ENCODE results near the gene COBL.
A peak's percentile ranks its signal among the peaks of the same experiment; 100 is the strongest.

COBL gene

GRCh38 chr7:50982626-50983025 lies 334.0 kb downstream of the COBL start:
- no peak for DNase-seq

- DNase-seq: no peak
These were observed 334.9 kb downstream of the COBL start for GRCh38 chr7:50981743-50982142.

- DNase-seq: no peak
These were observed 336.2 kb downstream of the COBL start for GRCh38 chr7:50980411-50980810.

GRCh38 chr7:50978633-50979215 lies 337.9 kb downstream of the COBL start:
- peak; percentile 88 for DNase-seq

GRCh38 chr7:50977421-50977820 lies 339.2 kb downstream of the COBL start:
- no peak for DNase-seq

- no peak for DNase-seq
These were observed 340.5 kb downstream of the COBL start for GRCh38 chr7:50976064-50976463.

GRCh38 chr7:50974240-50974639 lies 342.4 kb downstream of the COBL start:
- no peak for DNase-seq

- no peak for DNase-seq
These were observed 342.8 kb downstream of the COBL start for GRCh38 chr7:50973814-50974213.

GRCh38 chr7:50970092-50970491 lies 346.5 kb downstream of the COBL start:
- DNase-seq: no peak
